ENCODE results near the gene TMEM161A. TPM values are rescaled to one million over a fixed set of nuclear protein-coding genes. Genes with fewer than 3 reads are reported as not detected.
A peak's percentile ranks its signal among the peaks of the same experiment; 100 is the strongest.

TMEM161A gene
- total and polyA plus RNA-seq, 2 of the 13 experiments (the other 11 are each of a cell fraction or from before 2014, with no cell fraction given): 25.9 to 31.4 TPM

DNA sequence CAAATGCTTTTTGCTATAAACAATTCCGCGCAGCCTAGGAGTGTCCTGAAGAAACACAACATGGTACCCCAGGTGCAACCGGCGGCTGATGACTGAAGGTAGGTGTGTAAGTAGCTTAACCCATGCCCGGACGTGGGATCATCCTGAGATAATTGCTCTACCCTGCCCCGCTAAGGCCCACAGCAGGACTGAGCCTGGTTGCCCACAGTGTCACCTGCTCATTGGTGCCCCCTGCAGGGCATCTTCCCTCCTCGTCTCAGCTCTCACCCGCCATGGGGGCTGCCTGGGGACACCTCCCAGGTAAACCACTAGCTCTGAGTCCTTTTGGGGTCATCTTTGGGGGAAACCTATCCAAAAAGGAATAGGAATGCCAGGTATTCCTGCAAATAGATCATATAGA is 22.3 kb downstream of the TMEM161A start (continued):
- TF ChIP-seq STAG1 (CRISPR knock-in tag; IDR thresholded peaks at IDR 0.05) (peak; percentile 80), GATA4 (IDR thresholded peaks at IDR 0.05; ENCODE audit: borderline replicate concordance, low read depth) (no peak), SMC3 (IDR thresholded peaks at IDR 0.05; ENCODE audit: low read length) (peak; percentile 65), ZNF292 (CRISPR knock-in tag; IDR thresholded peaks at IDR 0.05; ENCODE audit: borderline replicate concordance, low read depth) (no peak), XRCC5 (optimal IDR thresholded peaks at IDR 0.05; ENCODE audit: low read length) (peak; percentile 79), ZBTB42 (CRISPR knock-in tag; IDR thresholded peaks at IDR 0.05) (no peak), CC2D1A (CRISPR knock-in tag; IDR thresholded peaks at IDR 0.05) (no peak)
- TF ChIP-seq, protein P1, sequence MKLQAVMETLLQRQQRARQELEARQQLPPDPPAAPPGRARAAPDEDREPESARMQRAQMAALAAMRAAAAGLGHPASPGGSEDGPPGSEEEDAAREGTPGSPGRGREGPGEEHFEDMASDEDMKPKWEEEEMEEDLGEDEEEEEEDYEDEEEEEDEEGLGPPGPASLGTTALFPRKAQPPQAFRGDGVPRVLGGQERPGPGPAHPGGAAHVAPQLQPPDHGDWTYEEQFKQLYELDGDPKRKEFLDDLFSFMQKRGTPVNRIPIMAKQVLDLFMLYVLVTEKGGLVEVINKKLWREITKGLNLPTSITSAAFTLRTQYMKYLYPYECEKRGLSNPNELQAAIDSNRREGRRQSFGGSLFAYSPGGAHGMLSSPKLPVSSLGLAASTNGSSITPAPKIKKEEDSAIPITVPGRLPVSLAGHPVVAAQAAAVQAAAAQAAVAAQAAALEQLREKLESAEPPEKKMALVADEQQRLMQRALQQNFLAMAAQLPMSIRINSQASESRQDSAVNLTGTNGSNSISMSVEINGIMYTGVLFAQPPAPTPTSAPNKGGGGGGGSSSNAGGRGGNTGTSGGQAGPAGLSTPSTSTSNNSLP (IDR thresholded peaks at IDR 0.05; ENCODE audit: low read depth, low read length): no peak
- TF ChIP-seq, protein P2, sequence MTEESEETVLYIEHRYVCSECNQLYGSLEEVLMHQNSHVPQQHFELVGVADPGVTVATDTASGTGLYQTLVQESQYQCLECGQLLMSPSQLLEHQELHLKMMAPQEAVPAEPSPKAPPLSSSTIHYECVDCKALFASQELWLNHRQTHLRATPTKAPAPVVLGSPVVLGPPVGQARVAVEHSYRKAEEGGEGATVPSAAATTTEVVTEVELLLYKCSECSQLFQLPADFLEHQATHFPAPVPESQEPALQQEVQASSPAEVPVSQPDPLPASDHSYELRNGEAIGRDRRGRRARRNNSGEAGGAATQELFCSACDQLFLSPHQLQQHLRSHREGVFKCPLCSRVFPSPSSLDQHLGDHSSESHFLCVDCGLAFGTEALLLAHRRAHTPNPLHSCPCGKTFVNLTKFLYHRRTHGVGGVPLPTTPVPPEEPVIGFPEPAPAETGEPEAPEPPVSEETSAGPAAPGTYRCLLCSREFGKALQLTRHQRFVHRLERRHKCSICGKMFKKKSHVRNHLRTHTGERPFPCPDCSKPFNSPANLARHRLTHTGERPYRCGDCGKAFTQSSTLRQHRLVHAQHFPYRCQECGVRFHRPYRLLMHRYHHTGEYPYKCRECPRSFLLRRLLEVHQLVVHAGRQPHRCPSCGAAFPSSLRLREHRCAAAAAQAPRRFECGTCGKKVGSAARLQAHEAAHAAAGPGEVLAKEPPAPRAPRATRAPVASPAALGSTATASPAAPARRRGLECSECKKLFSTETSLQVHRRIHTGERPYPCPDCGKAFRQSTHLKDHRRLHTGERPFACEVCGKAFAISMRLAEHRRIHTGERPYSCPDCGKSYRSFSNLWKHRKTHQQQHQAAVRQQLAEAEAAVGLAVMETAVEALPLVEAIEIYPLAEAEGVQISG (CRISPR knock-in tag; IDR thresholded peaks at IDR 0.05): no peak
- TF ChIP-seq, protein P3, sequence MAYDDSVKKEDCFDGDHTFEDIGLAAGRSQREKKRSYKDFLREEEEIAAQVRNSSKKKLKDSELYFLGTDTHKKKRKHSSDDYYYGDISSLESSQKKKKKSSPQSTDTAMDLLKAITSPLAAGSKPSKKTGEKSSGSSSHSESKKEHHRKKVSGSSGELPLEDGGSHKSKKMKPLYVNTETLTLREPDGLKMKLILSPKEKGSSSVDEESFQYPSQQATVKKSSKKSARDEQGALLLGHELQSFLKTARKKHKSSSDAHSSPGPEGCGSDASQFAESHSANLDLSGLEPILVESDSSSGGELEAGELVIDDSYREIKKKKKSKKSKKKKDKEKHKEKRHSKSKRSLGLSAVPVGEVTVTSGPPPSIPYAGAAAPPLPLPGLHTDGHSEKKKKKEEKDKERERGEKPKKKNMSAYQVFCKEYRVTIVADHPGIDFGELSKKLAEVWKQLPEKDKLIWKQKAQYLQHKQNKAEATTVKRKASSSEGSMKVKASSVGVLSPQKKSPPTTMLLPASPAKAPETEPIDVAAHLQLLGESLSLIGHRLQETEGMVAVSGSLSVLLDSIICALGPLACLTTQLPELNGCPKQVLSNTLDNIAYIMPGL (CRISPR knock-in tag; IDR thresholded peaks at IDR 0.05; ENCODE audit: borderline replicate concordance in 1 of 2, low read depth in 1 of 2): 0 out of 4 replicates have a peak, but pooled peaks of 1 of the 2 experiments have one; percentile 45
- TF ChIP-seq, protein P4, sequence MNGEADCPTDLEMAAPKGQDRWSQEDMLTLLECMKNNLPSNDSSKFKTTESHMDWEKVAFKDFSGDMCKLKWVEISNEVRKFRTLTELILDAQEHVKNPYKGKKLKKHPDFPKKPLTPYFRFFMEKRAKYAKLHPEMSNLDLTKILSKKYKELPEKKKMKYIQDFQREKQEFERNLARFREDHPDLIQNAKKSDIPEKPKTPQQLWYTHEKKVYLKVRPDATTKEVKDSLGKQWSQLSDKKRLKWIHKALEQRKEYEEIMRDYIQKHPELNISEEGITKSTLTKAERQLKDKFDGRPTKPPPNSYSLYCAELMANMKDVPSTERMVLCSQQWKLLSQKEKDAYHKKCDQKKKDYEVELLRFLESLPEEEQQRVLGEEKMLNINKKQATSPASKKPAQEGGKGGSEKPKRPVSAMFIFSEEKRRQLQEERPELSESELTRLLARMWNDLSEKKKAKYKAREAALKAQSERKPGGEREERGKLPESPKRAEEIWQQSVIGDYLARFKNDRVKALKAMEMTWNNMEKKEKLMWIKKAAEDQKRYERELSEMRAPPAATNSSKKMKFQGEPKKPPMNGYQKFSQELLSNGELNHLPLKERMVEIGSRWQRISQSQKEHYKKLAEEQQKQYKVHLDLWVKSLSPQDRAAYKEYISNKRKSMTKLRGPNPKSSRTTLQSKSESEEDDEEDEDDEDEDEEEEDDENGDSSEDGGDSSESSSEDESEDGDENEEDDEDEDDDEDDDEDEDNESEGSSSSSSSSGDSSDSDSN (CRISPR knock-in tag; IDR thresholded peaks at IDR 0.05): no peak
- TF ChIP-seq, protein P5, sequence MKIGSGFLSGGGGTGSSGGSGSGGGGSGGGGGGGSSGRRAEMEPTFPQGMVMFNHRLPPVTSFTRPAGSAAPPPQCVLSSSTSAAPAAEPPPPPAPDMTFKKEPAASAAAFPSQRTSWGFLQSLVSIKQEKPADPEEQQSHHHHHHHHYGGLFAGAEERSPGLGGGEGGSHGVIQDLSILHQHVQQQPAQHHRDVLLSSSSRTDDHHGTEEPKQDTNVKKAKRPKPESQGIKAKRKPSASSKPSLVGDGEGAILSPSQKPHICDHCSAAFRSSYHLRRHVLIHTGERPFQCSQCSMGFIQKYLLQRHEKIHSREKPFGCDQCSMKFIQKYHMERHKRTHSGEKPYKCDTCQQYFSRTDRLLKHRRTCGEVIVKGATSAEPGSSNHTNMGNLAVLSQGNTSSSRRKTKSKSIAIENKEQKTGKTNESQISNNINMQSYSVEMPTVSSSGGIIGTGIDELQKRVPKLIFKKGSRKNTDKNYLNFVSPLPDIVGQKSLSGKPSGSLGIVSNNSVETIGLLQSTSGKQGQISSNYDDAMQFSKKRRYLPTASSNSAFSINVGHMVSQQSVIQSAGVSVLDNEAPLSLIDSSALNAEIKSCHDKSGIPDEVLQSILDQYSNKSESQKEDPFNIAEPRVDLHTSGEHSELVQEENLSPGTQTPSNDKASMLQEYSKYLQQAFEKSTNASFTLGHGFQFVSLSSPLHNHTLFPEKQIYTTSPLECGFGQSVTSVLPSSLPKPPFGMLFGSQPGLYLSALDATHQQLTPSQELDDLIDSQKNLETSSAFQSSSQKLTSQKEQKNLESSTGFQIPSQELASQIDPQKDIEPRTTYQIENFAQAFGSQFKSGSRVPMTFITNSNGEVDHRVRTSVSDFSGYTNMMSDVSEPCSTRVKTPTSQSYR (CRISPR knock-in tag; IDR thresholded peaks at IDR 0.05; ENCODE audit: borderline replicate concordance): no peak
- TF ChIP-seq, protein P6, sequence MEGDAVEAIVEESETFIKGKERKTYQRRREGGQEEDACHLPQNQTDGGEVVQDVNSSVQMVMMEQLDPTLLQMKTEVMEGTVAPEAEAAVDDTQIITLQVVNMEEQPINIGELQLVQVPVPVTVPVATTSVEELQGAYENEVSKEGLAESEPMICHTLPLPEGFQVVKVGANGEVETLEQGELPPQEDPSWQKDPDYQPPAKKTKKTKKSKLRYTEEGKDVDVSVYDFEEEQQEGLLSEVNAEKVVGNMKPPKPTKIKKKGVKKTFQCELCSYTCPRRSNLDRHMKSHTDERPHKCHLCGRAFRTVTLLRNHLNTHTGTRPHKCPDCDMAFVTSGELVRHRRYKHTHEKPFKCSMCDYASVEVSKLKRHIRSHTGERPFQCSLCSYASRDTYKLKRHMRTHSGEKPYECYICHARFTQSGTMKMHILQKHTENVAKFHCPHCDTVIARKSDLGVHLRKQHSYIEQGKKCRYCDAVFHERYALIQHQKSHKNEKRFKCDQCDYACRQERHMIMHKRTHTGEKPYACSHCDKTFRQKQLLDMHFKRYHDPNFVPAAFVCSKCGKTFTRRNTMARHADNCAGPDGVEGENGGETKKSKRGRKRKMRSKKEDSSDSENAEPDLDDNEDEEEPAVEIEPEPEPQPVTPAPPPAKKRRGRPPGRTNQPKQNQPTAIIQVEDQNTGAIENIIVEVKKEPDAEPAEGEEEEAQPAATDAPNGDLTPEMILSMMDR (CRISPR knock-in tag; IDR thresholded peaks at IDR 0.05): peak; percentile 79
